NCI-H524 (cell line): ENCODE results near the gene ARL17B.
"Not testable (repeated sequence)": the region's sequence is repeated elsewhere in the genome, so short reads cannot be mapped to it uniquely, and the experiment has no call there.

Source experiments
- DNase-seq, 2 experiments: peaks; one replicate each; lab custom pipeline; 2025; lab: John Stamatoyannopoulos, UW

The ARL17B gene

DNA sequence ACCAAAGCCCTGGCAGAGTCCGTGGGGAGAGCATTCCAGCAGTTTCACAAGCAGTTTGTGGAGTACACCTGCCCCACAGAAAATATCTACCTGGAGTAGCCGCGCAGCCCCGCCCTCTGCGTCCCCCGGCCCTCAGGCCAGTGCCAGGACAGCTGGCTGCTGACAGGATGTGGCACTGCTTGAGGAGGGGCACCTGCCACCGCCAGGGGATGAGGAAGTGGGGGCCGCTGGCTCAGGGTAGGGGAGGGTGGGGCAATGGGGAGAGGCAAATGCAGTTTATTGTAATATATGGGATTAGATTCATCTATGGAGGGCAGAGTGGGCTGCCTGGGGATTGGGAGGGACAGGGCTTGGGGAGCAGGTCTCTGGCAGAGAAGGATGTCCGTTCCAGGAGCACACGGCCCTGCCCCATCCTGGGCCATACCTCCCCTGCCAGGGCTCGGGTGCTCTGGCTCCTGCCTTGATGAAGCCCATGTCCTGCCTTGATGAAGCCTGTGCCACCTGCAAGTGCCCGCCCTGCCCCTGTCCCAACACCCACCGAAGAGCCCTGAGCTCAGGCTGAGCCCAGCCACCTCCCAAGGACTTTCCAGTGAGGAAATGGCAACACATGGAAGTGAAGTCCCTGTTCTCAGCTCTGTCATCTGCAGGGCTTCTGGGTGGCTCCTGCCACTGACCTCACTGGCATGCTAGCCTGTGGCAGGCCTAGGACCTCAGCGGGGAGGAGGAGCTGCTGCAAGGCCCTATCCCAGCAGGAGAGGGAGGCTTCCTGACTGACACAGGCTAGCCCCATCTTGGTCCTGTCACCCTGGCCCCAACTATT, 116.4 kb downstream of the ARL17B start:
- not testable (repeated sequence) for DNase-seq

DNA sequence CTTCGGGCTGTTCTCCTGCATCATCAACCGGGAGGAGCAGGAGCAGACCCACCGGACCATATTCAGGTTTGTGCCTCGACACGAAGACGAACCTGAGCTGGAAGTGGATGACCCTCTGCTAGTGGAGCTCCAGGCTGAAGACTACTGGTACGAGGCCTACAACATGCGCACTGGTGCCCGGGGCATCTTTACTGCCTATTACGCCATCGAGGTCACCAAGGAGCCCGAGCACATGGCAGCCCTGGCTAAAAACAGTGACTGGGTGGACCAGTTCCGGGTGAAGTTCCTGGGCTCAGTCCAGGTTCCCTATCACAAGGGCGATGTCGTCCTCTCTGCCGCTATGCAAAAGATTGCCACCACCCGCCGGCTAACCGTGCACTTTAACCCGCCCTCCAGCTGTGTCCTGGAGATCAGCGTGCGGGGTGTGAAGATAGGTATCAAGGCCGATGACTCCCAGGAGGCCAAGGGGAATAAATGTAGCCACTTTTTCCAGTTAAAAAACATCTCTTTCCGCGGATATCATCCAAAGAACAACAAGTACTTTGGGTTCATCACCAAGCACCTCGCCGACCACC, 117.1 kb downstream of the ARL17B start:
- not testable (repeated sequence) for DNase-seq

DNA sequence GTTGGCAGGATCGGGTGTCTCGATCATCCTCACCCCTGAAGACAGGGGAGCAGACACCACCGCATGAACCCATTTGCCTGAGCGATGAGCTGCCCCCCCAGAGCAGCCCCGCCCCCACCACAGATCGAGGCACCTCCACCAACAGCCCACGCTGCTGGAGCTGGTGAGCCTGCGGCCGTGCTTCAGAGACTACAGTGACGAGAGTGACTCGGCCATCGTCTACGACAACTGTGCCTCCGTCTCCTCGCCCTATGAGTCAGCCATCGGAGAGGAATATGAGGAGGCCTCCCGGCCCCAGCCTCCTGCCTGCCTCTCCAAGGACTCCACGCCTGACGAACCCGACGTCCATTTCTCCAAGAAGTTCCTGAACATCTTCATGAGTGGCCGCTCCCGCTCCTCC, 117.6 kb downstream of the ARL17B start:
- not testable (repeated sequence) for DNase-seq

DNA sequence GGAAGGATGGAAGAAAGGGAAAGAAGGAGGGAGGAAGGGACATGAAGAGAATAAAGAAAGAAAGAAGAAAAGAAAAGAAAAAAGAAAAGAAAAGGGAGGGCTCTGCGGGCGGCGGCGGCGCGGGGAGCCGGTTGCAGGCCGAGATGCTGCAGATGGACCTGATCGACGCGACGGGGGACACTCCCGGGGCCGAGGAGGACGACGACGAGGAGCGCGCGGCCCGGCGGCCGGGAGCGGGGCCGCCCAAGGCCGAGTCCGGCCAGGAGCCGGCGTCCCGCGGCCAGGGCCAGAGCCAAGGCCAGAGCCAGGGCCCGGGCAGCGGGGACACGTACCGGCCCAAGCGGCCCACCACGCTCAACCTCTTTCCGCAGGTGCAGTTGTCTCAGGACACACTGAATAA, 118.1 kb downstream of the ARL17B start:
- DNase-seq: not testable (repeated sequence)

DNA sequence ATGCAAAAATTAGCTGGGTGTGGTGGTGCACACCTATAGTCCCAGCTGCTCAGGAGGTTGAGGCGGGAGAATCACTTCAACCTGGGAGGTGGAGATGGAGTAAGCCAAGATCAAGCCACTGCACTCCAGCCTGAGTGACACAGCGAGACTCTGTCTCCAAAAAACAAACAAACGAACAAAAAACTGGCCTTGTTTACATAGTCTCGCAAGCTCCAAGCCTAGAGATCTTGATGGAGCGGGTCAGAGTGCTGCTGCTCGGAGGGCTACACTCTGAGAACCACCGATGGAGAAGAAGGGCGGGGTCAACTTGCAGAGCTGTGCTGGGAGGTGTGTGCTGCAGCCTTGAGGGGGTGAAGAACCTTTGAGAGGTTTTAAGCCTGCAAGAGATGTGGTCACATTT, 130.2 kb downstream of the ARL17B start:
- not testable (repeated sequence) for DNase-seq

DNA sequence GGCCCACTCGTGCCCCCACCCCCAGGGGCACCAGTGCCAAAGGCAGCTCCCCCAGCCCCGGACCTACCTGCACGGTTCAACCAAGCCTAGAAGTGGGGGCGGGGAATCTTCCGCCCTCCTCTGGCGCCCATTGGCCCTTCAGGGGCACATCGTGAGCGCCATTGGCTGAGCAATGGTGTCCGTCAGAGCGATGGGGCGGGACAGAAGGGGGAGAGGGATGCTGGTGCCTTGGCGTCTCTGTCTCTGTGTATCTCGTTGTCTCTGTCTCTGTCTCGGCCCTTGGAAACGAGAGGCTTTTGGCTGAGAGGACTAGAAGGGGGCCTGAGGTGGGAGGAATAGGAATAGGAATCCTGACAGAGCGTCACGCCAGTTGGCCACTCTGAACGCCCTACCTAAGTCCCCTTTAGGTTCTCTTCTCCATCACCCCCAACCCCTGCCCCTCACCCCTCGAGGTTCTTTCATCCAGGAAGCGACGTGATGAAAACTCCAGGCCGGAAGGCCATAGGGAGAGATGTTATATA, 136.2 kb downstream of the ARL17B start:
- peak; percentile 99 to 100 for DNase-seq

DNA sequence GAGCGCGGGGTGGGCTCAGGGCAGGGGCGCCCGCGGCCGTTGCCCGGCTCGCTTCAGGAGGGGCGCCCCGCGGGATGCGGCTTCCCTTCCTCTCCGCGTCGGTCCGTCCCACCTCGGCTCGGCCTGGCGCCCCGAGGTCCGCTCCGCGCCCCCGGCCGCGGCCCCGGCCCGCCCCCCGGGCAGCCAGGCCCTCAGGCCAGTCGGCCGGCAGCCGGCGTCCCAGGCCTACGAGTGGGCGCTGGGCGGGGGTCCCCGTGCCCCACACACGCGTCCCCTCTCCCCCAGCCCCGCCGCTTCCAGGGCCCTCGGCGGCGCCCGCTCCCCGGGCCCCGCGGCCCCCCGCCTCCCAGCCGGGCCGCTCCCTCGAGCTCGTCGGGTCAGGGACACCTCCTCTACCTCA, 136.7 kb downstream of the ARL17B start:
- peak in 1 of 2 experiments; percentile 40 for DNase-seq
